Activated B cell treated with CpG ODN at 0.5 μM for 24 hours (primary cell): ENCODE results near the gene NUDT9. TPM values are rescaled to one million over a fixed set of nuclear protein-coding genes. Genes with fewer than 3 reads are reported as not detected.

ENCODE experiments used
- total RNA-seq: library from RNA; stranded (reverse); gene quantifications from 2 replicates; pipeline ENCODE4 v1.2.3, GENCODE V29; 2022

The NUDT9 gene
- total RNA-seq, 1 donor from 2014 or later: 21.1 TPM

Other genes with a start within 250 kb of the NUDT9 start
- 10.5 and 12.6 TPM in 2 replicates for gene KLHL8, start 202.0 kb upstream of the NUDT9 start, total RNA-seq
- gene HSD17B13, start 99.7 kb upstream of the NUDT9 start, total RNA-seq: 0.17 and 0.35 TPM in 2 replicates
- gene HSD17B11, start 31.4 kb upstream of the NUDT9 start, total RNA-seq: 26.2 and 28.4 TPM in 2 replicates
- not detected in 2 replicates for gene SPARCL1, start 106.8 kb downstream of the NUDT9 start, total RNA-seq
- gene DSPP, start 186.0 kb downstream of the NUDT9 start, total RNA-seq: not detected in 2 replicates
- not detected in 2 replicates for gene DMP1, start 227.7 kb downstream of the NUDT9 start, total RNA-seq